T follicular helper cell (primary cell): ENCODE measurements around the gene NAPA.

Source experiments
- DNase-seq: peaks from one replicate; pipeline ENCODE4 v3.0.0-alpha.2; 2020; ENCODE audit warnings: low read depth

Gene NAPA

GRCh38 chr19:47458672-47459071 is 56.2 kb downstream of the NAPA start:
- DNase-seq = no peak

GRCh38 chr19:47456721-47457474 is 58.0 kb downstream of the NAPA start:
- DNase-seq = no peak

- DNase-seq = no peak
These were observed 64.4 kb downstream of the NAPA start for GRCh38 chr19:47450478-47450877.

GRCh38 chr19:47448360-47448727 is 66.5 kb downstream of the NAPA start:
- no peak for DNase-seq

GRCh38 chr19:47447470-47448359 is 67.1 kb downstream of the NAPA start:
- DNase-seq = peak; percentile 39

- no peak for DNase-seq
These were observed 68.1 kb downstream of the NAPA start for GRCh38 chr19:47446534-47447469.

- DNase-seq = peak; percentile 58
These were observed 68.9 kb downstream of the NAPA start for GRCh38 chr19:47445937-47446402.

- DNase-seq = no peak
These were observed 69.3 kb downstream of the NAPA start for GRCh38 chr19:47445527-47445926.

GRCh38 chr19:47444388-47444821 is 70.5 kb downstream of the NAPA start:
- DNase-seq = no peak

- DNase-seq = no peak
These were observed 71.5 kb downstream of the NAPA start for GRCh38 chr19:47443331-47443730.

- DNase-seq = no peak
These were observed 76.1 kb downstream of the NAPA start for GRCh38 chr19:47438793-47439220.
